Psoas muscle (tissue), 8 donors: ENCODE measurements around the gene IGF1. TPM values are rescaled to one million over a fixed set of nuclear protein-coding genes. Genes with fewer than 3 reads are reported as not detected.

Source experiments
- ATAC-seq, 4 donors: fragments of 200-7000 bp; cut with Tn5 transposase; one replicate each; pipeline ENCODE4 v1.9.1; 2020; ENCODE audit warnings: moderate library complexity in 3 of 4, mild to moderate bottlenecking in 2 of 4
- DNase-seq, 2 donors: peaks; one replicate each; pipeline ENCODE4 v3.0.0-alpha.2; 2020
- H3K27ac ChIP-seq: fragments of 200-600 bp; one replicate; pipeline ENCODE4 v1.8.0; 2022
- H3K27me3 ChIP-seq, 3 donors: fragments of 200-600 bp in 1 of 3; one replicate each; pipeline versions ENCODE4 v1.6.1 to v1.8.0; 2013 to 2022; ENCODE audit warnings: low read length in 2 of 3, mild to moderate bottlenecking in 2 of 3, moderate library complexity in 1 of 3; ENCODE audit not compliant: insufficient read depth in 3 of 3
- H3K36me3 ChIP-seq, 2 donors: fragments of 200-600 bp in 1 of 2; one replicate each; pipeline versions ENCODE4 v1.6.1 to v1.8.0; 2013 to 2022; ENCODE audit warnings: low read depth in 1 of 2, mild to moderate bottlenecking in 1 of 2, moderate library complexity in 1 of 2; ENCODE audit not compliant: insufficient read depth in 1 of 2
- H3K4me1 ChIP-seq: fragments of 200-600 bp; one replicate; pipeline ENCODE4 v1.8.0; 2022
- H3K4me3 ChIP-seq: fragments of 200-600 bp; one replicate; pipeline ENCODE4 v1.8.0; 2022; ENCODE audit warnings: mild to moderate bottlenecking
- H3K9me3 ChIP-seq: fragments of 200-600 bp; one replicate; pipeline ENCODE4 v1.8.0; 2022
- CTCF ChIP-seq: fragments of 200-600 bp; IDR thresholded peaks from one replicate; pipeline ENCODE4 v1.8.0; 2022; ENCODE audit warnings: antibody characterized with exemption
- WGBS, 3 donors: extraction: QIAGEN DNeasy Blood & Tissue Kit; methylation state at CpG; one replicate each; pipeline versions ENCODE4 v1.1.6 to v1.1.7; 2013; 5-methylcytosine and 5-hydroxymethylcytosine counted together
- intact Hi-C, 2 donors: fragments of 100-400 bp; cut with DNase I; formaldehyde crosslinking; loops; one replicate each; pipeline versions ENCODE4 v1.11.0 to v1.14.2; 2022
- polyA plus RNA-seq, 3 donors: library from polyadenylated mRNA; stranded (reverse); fragments of 200-250 nt; gene quantifications; one replicate each; pipeline ENCODE4 v1.2.3, GENCODE V29; 2013
- total RNA-seq, 4 donors: library from RNA; stranded (reverse); fragmentation: NEBNext Ultra II Directional in 2 of 4; extraction: Animal tissue kit (Norgen Biotek cat#: 25700) in 2 of 4; gene quantifications; one replicate each; pipeline versions ENCODE4 v1.2.1 to v1.2.4, GENCODE V29; 2021 to 2023
- donor health status: healthy with polysubstance abuse.
- donor health status: DM: no; HTN: no; CAD: no; lungs with moderate emphysema.
- donor health status: Bipolar disorder and iron deficiency.
- donor health status: healthy.
- donor health status: DM: yes; HTN: yes; CAD: no.
- donor health status: DM: no; HTN: no; CAD: no.
- donor health status: DM: no; HTN: no; CAD: no.
- donor health status: DM: yes; HTN: yes; CAD: no.

IGF1 gene
- total and polyA plus RNA-seq, 7 donors = 5.3 to 30.2 (median 18.7) TPM

- intact Hi-C loops = no loop called here
- no peak for TF ChIP-seq CTCF
- no peak for DNase-seq
- Histone ChIP-seq H3K9me3 (no peaks in the 10 kb centered on the region), H3K4me1 (peaks cover 18% of the 10 kb centered on the region), H3K27ac (no peak overlapping the region), H3K27me3 (no peaks in the 10 kb centered on the region), H3K4me3 (no peak overlapping the region), H3K36me3 (no peaks in the 10 kb centered on the region)
- ATAC-seq = no peak
- 27 to 38% (median 34%) methylated on average over 1 of the region's 1 CpG for WGBS, 3 donors
Measured at GRCh38 chr12:102461501-102461900, 18.9 kb downstream of the IGF1 start.

GRCh38 chr12:102459314-102459713 is 21.0 kb downstream of the IGF1 start:
- Histone ChIP-seq H3K27me3 (no peaks in the 10 kb centered on the region), H3K27ac (no peak overlapping the region), H3K36me3 (no peaks in the 10 kb centered on the region), H3K4me1 (peaks cover 31% of the 10 kb centered on the region), H3K9me3 (no peaks in the 10 kb centered on the region), H3K4me3 (no peak overlapping the region)
- no peak for TF ChIP-seq CTCF
- intact Hi-C loops = no loop called here
- WGBS, 3 donors = 81 to 91% (median 83%) methylated on average over 5 of the region's 5 CpGs
- no peak for ATAC-seq
- no peak for DNase-seq

GRCh38 chr12:102454808-102455760 is 25.3 kb downstream of the IGF1 start:
- no peaks in the 10 kb centered on the region for H3K27me3 ChIP-seq
- DNase-seq (peak in 1 of 2 donors; percentile 34), ATAC-seq (peak; percentile 54 to 87 (median 70))
- H3K4me3 ChIP-seq = no peak overlapping the region
- no peak overlapping the region for H3K27ac ChIP-seq
- peaks cover 21% of the 10 kb centered on the region for H3K4me1 ChIP-seq
- no peak for TF ChIP-seq CTCF
- no peaks in the 10 kb centered on the region for H3K36me3 ChIP-seq
- 74 to 86% (median 77%) methylated on average over 4 of the region's 4 CpGs for WGBS, 3 donors
- H3K9me3 ChIP-seq = no peaks in the 10 kb centered on the region
- intact Hi-C loops = no loop called here

DNA sequence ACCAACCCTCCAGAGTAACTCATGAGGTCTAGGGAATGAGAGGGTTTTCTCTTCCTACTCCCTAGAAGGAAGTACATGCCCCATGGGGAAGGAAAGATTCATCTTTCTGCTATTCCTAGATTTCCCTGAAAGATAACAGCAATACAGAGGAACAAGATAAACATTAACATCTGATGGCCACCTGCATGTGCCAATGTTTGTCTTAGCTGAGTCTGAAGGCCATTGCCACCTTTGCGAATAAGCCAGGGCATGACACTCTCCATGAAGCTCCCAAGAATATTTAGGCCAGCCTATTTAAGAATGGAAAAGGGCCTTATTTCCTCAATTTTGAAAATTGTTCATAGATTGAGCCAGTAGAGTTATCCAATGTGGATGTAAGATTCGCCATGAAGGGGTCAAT is 26.0 kb downstream of the IGF1 start:
- TF ChIP-seq CTCF = no peak
- Histone ChIP-seq H3K27ac (no peak overlapping the region), H3K4me1 (peaks cover 21% of the 10 kb centered on the region), H3K4me3 (no peak overlapping the region), H3K9me3 (no peaks in the 10 kb centered on the region), H3K36me3 (no peaks in the 10 kb centered on the region), H3K27me3 (no peaks in the 10 kb centered on the region)
- DNase-seq = no peak
- WGBS, 3 donors = 93 to 100% (median 95%) methylated on average over 2 of the region's 2 CpGs
- no peak for ATAC-seq
- intact Hi-C loops = no loop called here
